GM06990 (cell line): ENCODE data around the gene PIK3R1.

Experiments
- DNase-seq: peaks from one replicate; pipeline ENCODE4 v3.0.0-alpha.2; 2011; ENCODE audit not compliant: insufficient read length; ENCODE audit errors: extremely low read depth
- H3K27me3 ChIP-seq: replicated peaks from 2 replicates; pipeline ENCODE4 v1.6.0; 2011; ENCODE audit warnings: low read length; ENCODE audit not compliant: control insufficient read depth, insufficient read depth
- H3K36me3 ChIP-seq: 2 replicates; pipeline ENCODE4 v1.5.1; 2011; ENCODE audit warnings: low read length; ENCODE audit not compliant: control insufficient read depth, insufficient read depth
- H3K4me3 ChIP-seq: replicated peaks from 2 replicates; pipeline ENCODE4 v1.5.1; 2011; ENCODE audit warnings: low read depth, mild to moderate bottlenecking, control low read depth, low read length
- TF ChIP-seq, protein P1 (sequence below): IDR thresholded peaks from 2 replicates; pipeline ENCODE4 v1.5.1; 2011; ENCODE audit warnings: low read length, control low read depth, mild to moderate bottlenecking, inconsistent platforms; ENCODE audit not compliant: insufficient read depth, poor library complexity, severe bottlenecking

The PIK3R1 gene

DNA sequence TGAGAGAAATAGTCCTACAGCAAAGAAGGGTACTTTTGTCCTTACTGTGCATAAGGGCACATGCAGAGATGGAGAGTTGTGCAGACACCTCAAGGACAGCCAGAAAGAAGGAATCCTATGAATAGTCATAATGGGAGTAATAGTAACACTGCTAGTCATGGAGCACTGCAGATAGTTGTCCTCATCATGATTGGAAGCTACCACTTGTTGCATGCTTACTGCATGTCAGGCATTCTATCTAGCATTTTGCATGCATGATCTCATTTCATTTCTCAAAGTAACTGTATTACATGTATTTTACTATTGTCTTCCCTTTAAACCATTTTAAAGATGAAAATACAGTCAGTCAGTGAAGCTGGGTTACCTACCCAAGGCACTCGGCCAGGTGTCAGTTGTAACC lies 81.3 kb downstream of the PIK3R1 start:
- no peak for DNase-seq
- Histone ChIP-seq H3K27me3 (no peaks in the 10 kb centered on the region), H3K4me3 (no peak overlapping the region), H3K36me3 (peaks cover 14% of the 10 kb centered on the region)
- TF ChIP-seq, protein P1, sequence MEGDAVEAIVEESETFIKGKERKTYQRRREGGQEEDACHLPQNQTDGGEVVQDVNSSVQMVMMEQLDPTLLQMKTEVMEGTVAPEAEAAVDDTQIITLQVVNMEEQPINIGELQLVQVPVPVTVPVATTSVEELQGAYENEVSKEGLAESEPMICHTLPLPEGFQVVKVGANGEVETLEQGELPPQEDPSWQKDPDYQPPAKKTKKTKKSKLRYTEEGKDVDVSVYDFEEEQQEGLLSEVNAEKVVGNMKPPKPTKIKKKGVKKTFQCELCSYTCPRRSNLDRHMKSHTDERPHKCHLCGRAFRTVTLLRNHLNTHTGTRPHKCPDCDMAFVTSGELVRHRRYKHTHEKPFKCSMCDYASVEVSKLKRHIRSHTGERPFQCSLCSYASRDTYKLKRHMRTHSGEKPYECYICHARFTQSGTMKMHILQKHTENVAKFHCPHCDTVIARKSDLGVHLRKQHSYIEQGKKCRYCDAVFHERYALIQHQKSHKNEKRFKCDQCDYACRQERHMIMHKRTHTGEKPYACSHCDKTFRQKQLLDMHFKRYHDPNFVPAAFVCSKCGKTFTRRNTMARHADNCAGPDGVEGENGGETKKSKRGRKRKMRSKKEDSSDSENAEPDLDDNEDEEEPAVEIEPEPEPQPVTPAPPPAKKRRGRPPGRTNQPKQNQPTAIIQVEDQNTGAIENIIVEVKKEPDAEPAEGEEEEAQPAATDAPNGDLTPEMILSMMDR, result no peak

DNA sequence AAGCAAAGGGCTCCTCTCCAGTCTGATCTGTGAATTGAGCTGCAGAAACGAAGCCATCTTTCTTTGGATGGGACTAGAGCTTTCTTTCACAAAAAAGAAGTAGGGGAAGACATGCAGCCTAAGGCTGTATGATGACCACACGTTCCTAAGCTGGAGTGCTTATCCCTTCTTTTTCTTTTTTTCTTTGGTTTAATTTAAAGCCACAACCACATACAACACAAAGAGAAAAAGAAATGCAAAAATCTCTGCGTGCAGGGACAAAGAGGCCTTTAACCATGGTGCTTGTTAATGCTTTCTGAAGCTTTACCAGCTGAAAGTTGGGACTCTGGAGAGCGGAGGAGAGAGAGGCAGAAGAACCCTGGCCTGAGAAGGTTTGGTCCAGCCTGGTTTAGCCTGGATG lies 82.1 kb downstream of the PIK3R1 start:
- Histone ChIP-seq H3K27me3 (no peaks in the 10 kb centered on the region), H3K4me3 (no peak overlapping the region), H3K36me3 (peaks cover 14% of the 10 kb centered on the region)
- TF ChIP-seq, protein P1, result no peak
- DNase-seq, result no peak

DNA sequence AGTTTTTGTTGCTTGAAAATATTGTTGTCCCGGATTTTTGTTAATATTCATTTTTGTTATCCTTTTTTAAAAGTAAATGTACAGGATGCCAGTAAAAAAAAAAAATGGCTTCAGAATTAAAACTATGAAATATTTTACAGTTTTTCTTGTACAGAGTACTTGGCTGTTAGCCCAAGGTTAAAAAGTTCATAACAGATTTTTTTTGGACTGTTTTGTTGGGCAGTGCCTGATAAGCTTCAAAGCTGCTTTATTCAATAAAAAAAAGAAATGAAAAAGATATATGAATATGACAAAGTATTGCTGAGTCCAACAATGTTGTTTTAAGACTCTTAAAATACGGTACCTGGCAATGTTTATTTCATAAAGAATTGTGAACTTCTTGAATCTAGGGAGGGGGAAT lies 82.9 kb downstream of the PIK3R1 start:
- Histone ChIP-seq H3K4me3 (no peak overlapping the region), H3K36me3 (peaks cover 14% of the 10 kb centered on the region), H3K27me3 (no peaks in the 10 kb centered on the region)
- TF ChIP-seq, protein P1, result no peak
- no peak for DNase-seq

DNA sequence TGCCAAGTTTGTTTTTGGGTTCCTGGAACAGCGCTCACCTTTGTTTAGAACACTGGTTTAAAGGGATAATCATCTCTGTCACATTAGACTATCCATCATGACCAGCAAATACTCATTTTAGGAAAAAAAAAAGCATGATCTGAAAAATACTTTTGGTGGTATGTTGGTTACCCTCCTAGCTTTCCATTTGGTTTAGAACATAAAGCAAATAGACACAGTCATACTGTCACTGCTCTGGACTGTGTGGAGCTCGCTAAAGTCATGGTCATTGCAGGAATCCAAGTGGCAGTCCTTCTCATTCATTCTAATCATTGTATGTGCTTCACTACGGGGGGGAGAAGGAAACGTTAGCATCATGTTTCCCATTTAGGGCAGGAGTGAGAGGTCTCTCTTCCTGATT lies 83.5 kb downstream of the PIK3R1 start:
- Histone ChIP-seq H3K4me3 (no peak overlapping the region), H3K36me3 (peaks cover 14% of the 10 kb centered on the region), H3K27me3 (no peaks in the 10 kb centered on the region)
- no peak for DNase-seq
- TF ChIP-seq, protein P1, result no peak

DNA sequence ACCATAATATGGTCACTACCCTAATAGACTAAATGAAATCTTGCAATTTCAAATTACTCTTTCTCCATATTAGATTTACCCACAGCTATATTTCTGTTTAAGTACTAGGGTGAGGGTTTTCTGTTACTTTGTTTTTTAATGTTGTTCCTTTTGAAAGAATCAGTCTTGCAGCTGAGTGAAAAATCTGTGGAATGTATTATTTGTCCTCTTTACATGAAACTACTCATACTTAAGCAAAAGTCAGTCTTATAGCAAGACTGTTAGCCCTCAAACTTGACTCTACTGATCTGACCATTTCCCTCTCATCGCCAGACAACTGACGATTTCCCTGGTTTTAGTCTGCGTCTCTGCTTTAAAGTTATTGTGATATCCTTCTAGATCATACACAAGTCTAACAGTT lies 84.0 kb downstream of the PIK3R1 start:
- TF ChIP-seq, protein P1, result no peak
- Histone ChIP-seq H3K27me3 (no peaks in the 10 kb centered on the region), H3K4me3 (no peak overlapping the region), H3K36me3 (peaks cover 14% of the 10 kb centered on the region)
- DNase-seq, result no peak

DNA sequence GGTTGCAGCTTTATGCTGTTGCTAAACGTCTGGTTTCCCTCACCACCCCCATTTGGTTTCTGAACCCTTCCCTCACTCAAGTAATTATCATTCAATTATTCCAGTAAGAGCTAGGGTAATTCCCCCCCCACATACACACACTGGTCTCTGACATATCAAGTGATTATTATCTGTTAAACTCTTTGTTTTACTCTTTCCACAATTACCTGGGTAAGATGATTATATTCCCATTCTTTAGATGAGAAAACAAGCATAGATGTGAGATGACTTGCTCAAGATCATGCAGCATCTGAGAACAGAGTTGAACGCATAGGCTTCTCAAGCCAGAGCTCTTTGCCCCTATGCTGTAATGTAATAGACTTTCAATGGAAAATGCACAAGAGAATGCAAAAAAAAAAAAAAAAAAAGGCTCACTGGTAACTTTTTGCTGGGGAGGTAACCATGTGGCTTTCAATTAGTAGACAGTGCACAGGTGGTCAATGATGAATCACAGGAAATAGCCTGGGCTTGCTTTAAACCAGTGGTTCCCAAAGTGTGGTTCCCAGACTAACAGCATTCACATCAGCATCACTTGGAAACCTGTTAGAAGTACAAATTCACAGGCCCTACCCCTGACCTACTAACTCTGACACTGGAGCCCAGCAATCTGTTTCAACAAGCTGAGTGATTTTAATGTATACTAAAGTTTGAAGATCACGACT lies 87.6 kb downstream of the PIK3R1 start:
- TF ChIP-seq, protein P1, result no peak
- peaks cover 1% of the 10 kb centered on the region for H3K36me3 ChIP-seq
- no peaks in the 10 kb centered on the region for H3K27me3 ChIP-seq
- DNase-seq, result no peak
- no peak overlapping the region for H3K4me3 ChIP-seq
